MG63 (cell line): ENCODE data around the gene TMEM80. TPM values are rescaled to one million over a fixed set of nuclear protein-coding genes. Genes with fewer than 3 reads are reported as not detected.

Experiments used
- DNase-seq: peaks from one replicate; pipeline ENCODE4 v3.0.0-alpha.2; 2020
- H3K27me3 ChIP-seq: fragments of 250-450 bp; sonication (Bioruptor Pico); 2 replicates; pipeline ENCODE4 v1.5.1; 2020; ENCODE audit warnings: mild to moderate bottlenecking, moderate library complexity
- H3K36me3 ChIP-seq: fragments of 250-450 bp; sonication (Bioruptor Pico); 2 replicates; pipeline ENCODE4 v1.5.1; 2020; ENCODE audit warnings: mild to moderate bottlenecking, moderate library complexity
- H3K4me3 ChIP-seq: fragments of 250-450 bp; sonication (Bioruptor Pico); 2 replicates; pipeline ENCODE4 v1.5.1; 2020; ENCODE audit warnings: mild to moderate bottlenecking, moderate library complexity
- H3K9me3 ChIP-seq: fragments of 250-450 bp; sonication (Bioruptor Pico); 2 replicates; pipeline ENCODE4 v1.5.1; 2020; ENCODE audit warnings: mild to moderate bottlenecking, moderate library complexity
- total RNA-seq: library from RNA; depleted of rRNA; stranded (reverse); fragments of >200 nt; shearing (Covaris generic); gene quantifications from 2 replicates; pipeline ENCODE4 v1.2.3, GENCODE V29; 2014; ENCODE audit warnings: low replicate concordance

TMEM80 gene
- total RNA-seq, 1 experiment from 2014 or later: 98.7 TPM

- H3K27me3 ChIP-seq: no peaks in the 10 kb centered on the region
- no peaks in the 10 kb centered on the region for H3K9me3 ChIP-seq
- H3K36me3 ChIP-seq: peaks cover 20% of the 10 kb centered on the region
- H3K4me3 ChIP-seq: peak overlapping the region; percentile 85
- peak; percentile 23 for DNase-seq
These were observed 2.2 kb upstream of the TMEM80 start for GRCh38 chr11:693415-693831.

- Histone ChIP-seq H3K9me3 (no peaks in the 10 kb centered on the region), H3K36me3 (peaks cover 21% of the 10 kb centered on the region), H3K4me3 (peak overlapping the region; percentile 85), H3K27me3 (no peaks in the 10 kb centered on the region)
- DNase-seq: no peak
These were observed 1.6 kb upstream of the TMEM80 start for GRCh38 chr11:693887-694562.

- DNase-seq: peak; percentile 95
These were observed 891 bp upstream of the TMEM80 start, which contains the start of gene DEAF1 for GRCh38 chr11:694563-695287. Gene DEAF1 (minus strand): TSS chr11:695222. CDS start chr11:695047, 175 bp downstream.

GRCh38 chr11:695288-695537 is 403 bp upstream of the TMEM80 start:
- Histone ChIP-seq H3K36me3 (peaks cover 28% of the 10 kb centered on the region), H3K27me3 (no peaks in the 10 kb centered on the region), H3K9me3 (no peaks in the 10 kb centered on the region), H3K4me3 (peak overlapping the region; percentile 85)
- no peak for DNase-seq

More at GRCh38 chr11:694563-695287, 891 bp upstream of the TMEM80 start, which contains the start of gene DEAF1:
- Histone ChIP-seq H3K4me3 (peak within 1 kb of the TSS; percentile 85), H3K36me3 (peaks cover 24% of the 10 kb centered on the region), H3K27me3 (no peaks in the 10 kb centered on the region), H3K9me3 (no peaks in the 10 kb centered on the region)

GRCh38 chr11:696955-697491 is 1.4 kb downstream of the TMEM80 start:
- peak; percentile 53 for DNase-seq
- no peaks in the 10 kb centered on the region for H3K27me3 ChIP-seq
- H3K36me3 ChIP-seq: peaks cover 37% of the 10 kb centered on the region
- no peaks in the 10 kb centered on the region for H3K9me3 ChIP-seq
- peak overlapping the region; percentile 85 for H3K4me3 ChIP-seq

GRCh38 chr11:697811-698311 is 2.2 kb downstream of the TMEM80 start:
- peaks cover 45% of the 10 kb centered on the region for H3K36me3 ChIP-seq
- H3K9me3 ChIP-seq: no peaks in the 10 kb centered on the region
- no peaks in the 10 kb centered on the region for H3K27me3 ChIP-seq
- peak; percentile 83 for DNase-seq
- H3K4me3 ChIP-seq: peak overlapping the region; percentile 85

- H3K36me3 ChIP-seq: peaks cover 51% of the 10 kb centered on the region
- no peaks in the 10 kb centered on the region for H3K9me3 ChIP-seq
- no peak for DNase-seq
- no peak overlapping the region for H3K4me3 ChIP-seq
- no peaks in the 10 kb centered on the region for H3K27me3 ChIP-seq
These were observed 3.0 kb downstream of the TMEM80 start for GRCh38 chr11:698493-699115.

GRCh38 chr11:699116-699508 is 3.5 kb downstream of the TMEM80 start:
- H3K36me3 ChIP-seq: peaks cover 56% of the 10 kb centered on the region
- no peaks in the 10 kb centered on the region for H3K9me3 ChIP-seq
- no peak overlapping the region for H3K4me3 ChIP-seq
- H3K27me3 ChIP-seq: no peaks in the 10 kb centered on the region
- DNase-seq: no peak

- DNase-seq: no peak
- Histone ChIP-seq H3K36me3 (peaks cover 62% of the 10 kb centered on the region), H3K4me3 (no peak overlapping the region), H3K27me3 (no peaks in the 10 kb centered on the region), H3K9me3 (no peaks in the 10 kb centered on the region)
These were observed 4.1 kb downstream of the TMEM80 start for GRCh38 chr11:699753-700152.

GRCh38 chr11:701741-702461 is 6.3 kb downstream of the TMEM80 start:
- no peaks in the 10 kb centered on the region for H3K9me3 ChIP-seq
- H3K36me3 ChIP-seq: peaks cover 64% of the 10 kb centered on the region
- DNase-seq: no peak
- H3K4me3 ChIP-seq: no peak overlapping the region
- H3K27me3 ChIP-seq: no peaks in the 10 kb centered on the region

- no peaks in the 10 kb centered on the region for H3K27me3 ChIP-seq
- H3K4me3 ChIP-seq: no peak overlapping the region
- no peaks in the 10 kb centered on the region for H3K9me3 ChIP-seq
- DNase-seq: peak; percentile 89
- peaks cover 64% of the 10 kb centered on the region for H3K36me3 ChIP-seq
These were observed 7.1 kb downstream of the TMEM80 start for GRCh38 chr11:702462-703461.

GRCh38 chr11:703506-703905 is 7.9 kb downstream of the TMEM80 start:
- H3K36me3 ChIP-seq: peaks cover 60% of the 10 kb centered on the region
- no peaks in the 10 kb centered on the region for H3K27me3 ChIP-seq
- no peak overlapping the region for H3K4me3 ChIP-seq
- H3K9me3 ChIP-seq: no peaks in the 10 kb centered on the region
- no peak for DNase-seq

- Histone ChIP-seq H3K36me3 (peaks cover 52% of the 10 kb centered on the region), H3K9me3 (no peaks in the 10 kb centered on the region), H3K4me3 (no peak overlapping the region), H3K27me3 (no peaks in the 10 kb centered on the region)
- no peak for DNase-seq
These were observed 8.6 kb downstream of the TMEM80 start for GRCh38 chr11:704228-704674.

- no peak for DNase-seq
- Histone ChIP-seq H3K4me3 (no peak overlapping the region), H3K36me3 (peaks cover 45% of the 10 kb centered on the region), H3K27me3 (no peaks in the 10 kb centered on the region), H3K9me3 (no peaks in the 10 kb centered on the region)
These were observed 9.4 kb downstream of the TMEM80 start for GRCh38 chr11:704781-705645.
